ENCODE results near the gene DCPS.

DCPS gene

GRCh38 chr11:126357055-126357962 lies 53.4 kb downstream of the DCPS start:
- TF ChIP-seq MYC (IDR thresholded peaks at IDR 0.05; ENCODE audit: low read depth, low read length) (no peak), CTCF (IDR thresholded peaks at IDR 0.05; ENCODE audit: low read depth, low read length) (no peak), MAX (IDR thresholded peaks at IDR 0.05; ENCODE audit: low read depth, low read length) (no peak), POLR2A (IDR thresholded peaks at IDR 0.05; ENCODE audit: extremely low read depth, insufficient read length) (no peak)
- no peak for DNase-seq (ENCODE audit: low read depth)

GRCh38 chr11:126357969-126358762 lies 54.3 kb downstream of the DCPS start:
- TF ChIP-seq POLR2A (IDR thresholded peaks at IDR 0.05; ENCODE audit: extremely low read depth, insufficient read length), result no peak
- no peak for TF ChIP-seq MAX (IDR thresholded peaks at IDR 0.05; ENCODE audit: low read depth, low read length)
- no peak for TF ChIP-seq CTCF (IDR thresholded peaks at IDR 0.05; ENCODE audit: low read depth, low read length)
- no peak for TF ChIP-seq MYC (IDR thresholded peaks at IDR 0.05; ENCODE audit: low read depth, low read length)
- peak overlapping the region; percentile 94 for H3K4me3 ChIP-seq (ENCODE audit: low read depth, low read length)
- no peak for DNase-seq (ENCODE audit: low read depth)

More at GRCh38 chr11:126357055-126357962, 53.4 kb downstream of the DCPS start:
- peak overlapping the region; percentile 94 for H3K4me3 ChIP-seq (ENCODE audit: low read depth, low read length)

GRCh38 chr11:126358763-126359160 lies 54.9 kb downstream of the DCPS start:
- H3K4me3 ChIP-seq (ENCODE audit: low read depth, low read length), result peak overlapping the region; percentile 94
- DNase-seq (ENCODE audit: low read depth), result no peak
- TF ChIP-seq POLR2A (IDR thresholded peaks at IDR 0.05; ENCODE audit: extremely low read depth, insufficient read length), result no peak
- no peak for TF ChIP-seq CTCF (IDR thresholded peaks at IDR 0.05; ENCODE audit: low read depth, low read length)
- TF ChIP-seq MYC (IDR thresholded peaks at IDR 0.05; ENCODE audit: low read depth, low read length), result no peak
- TF ChIP-seq MAX (IDR thresholded peaks at IDR 0.05; ENCODE audit: low read depth, low read length), result no peak

GRCh38 chr11:126359431-126360048 lies 55.7 kb downstream of the DCPS start:
- TF ChIP-seq MAX (IDR thresholded peaks at IDR 0.05; ENCODE audit: low read depth, low read length) (0 out of 2 replicates have a peak, but pooled peaks have one; percentile 33), POLR2A (IDR thresholded peaks at IDR 0.05; ENCODE audit: extremely low read depth, insufficient read length) (no peak), MYC (IDR thresholded peaks at IDR 0.05; ENCODE audit: low read depth, low read length) (0 out of 2 replicates have a peak, but pooled peaks have one; percentile 21), CTCF (IDR thresholded peaks at IDR 0.05; ENCODE audit: low read depth, low read length) (no peak)
- H3K4me3 ChIP-seq (ENCODE audit: low read depth, low read length), result peak overlapping the region; percentile 1
- DNase-seq (ENCODE audit: low read depth), result peak; percentile 38

GRCh38 chr11:126360049-126360446 lies 56.2 kb downstream of the DCPS start:
- H3K4me3 ChIP-seq (ENCODE audit: low read depth, low read length), result no peak overlapping the region
- TF ChIP-seq POLR2A (IDR thresholded peaks at IDR 0.05; ENCODE audit: extremely low read depth, insufficient read length) (no peak), CTCF (IDR thresholded peaks at IDR 0.05; ENCODE audit: low read depth, low read length) (no peak), MAX (IDR thresholded peaks at IDR 0.05; ENCODE audit: low read depth, low read length) (no peak), MYC (IDR thresholded peaks at IDR 0.05; ENCODE audit: low read depth, low read length) (no peak)
- no peak for DNase-seq (ENCODE audit: low read depth)
